ENCODE measurements around the gene HMGXB4. TPM values are rescaled to one million over a fixed set of nuclear protein-coding genes. Genes with fewer than 3 reads are reported as not detected.

HMGXB4 gene
- total and polyA plus RNA-seq, 2 donors = 8.8 to 9.5 TPM

DNA sequence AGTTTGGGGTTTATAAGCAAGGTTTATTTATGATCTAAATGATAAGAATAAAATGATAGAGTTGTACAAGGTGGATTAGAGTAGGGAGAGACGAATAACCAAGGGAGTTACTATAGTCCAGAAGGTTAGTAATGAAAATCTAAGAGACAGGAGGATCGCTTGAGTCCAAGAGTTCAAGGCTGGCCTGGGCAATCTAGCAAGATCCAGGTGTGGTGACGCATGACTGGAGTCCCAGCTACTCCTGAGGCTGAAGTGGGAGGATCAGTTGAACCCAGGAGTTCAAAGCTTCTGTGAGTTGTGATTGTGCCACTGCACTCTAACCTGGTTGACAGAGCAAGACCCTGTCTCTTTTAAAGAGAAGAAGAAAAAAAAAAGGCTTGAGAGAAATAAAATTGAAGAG lies 12.3 kb downstream of the HMGXB4 start:
- Histone ChIP-seq H3K27me3 (ENCODE audit: control insufficient read depth in 2 of 2, insufficient read depth in 1 of 2, low read length in 1 of 2) (no peaks in the 10 kb centered on the region), H3K36me3 (ENCODE audit: control insufficient read depth in 2 of 2, insufficient read depth in 2 of 2, low read length in 1 of 2) (peaks cover 43 to 62% of the 10 kb centered on the region in 2 donors), H3K4me1 (ENCODE audit: control insufficient read depth in 2 of 2, insufficient read depth in 2 of 2, low read length in 2 of 2) (no peaks in the 10 kb centered on the region), H3K9me3 (ENCODE audit: control insufficient read depth in 2 of 2, insufficient read depth in 1 of 2, low read length in 1 of 2) (no peaks in the 10 kb centered on the region), H3K4me3 (ENCODE audit: low read length in 2 of 2) (no peak overlapping the region), H3K27ac (ENCODE audit: low read depth in 1 of 2, low read length in 1 of 2) (no peak overlapping the region)
- WGBS = 99% methylated on average over 3 of the region's 3 CpGs
- no peak for DNase-seq (ENCODE audit: low read depth in 6 of 9, low spot score in 9 of 9)

DNA sequence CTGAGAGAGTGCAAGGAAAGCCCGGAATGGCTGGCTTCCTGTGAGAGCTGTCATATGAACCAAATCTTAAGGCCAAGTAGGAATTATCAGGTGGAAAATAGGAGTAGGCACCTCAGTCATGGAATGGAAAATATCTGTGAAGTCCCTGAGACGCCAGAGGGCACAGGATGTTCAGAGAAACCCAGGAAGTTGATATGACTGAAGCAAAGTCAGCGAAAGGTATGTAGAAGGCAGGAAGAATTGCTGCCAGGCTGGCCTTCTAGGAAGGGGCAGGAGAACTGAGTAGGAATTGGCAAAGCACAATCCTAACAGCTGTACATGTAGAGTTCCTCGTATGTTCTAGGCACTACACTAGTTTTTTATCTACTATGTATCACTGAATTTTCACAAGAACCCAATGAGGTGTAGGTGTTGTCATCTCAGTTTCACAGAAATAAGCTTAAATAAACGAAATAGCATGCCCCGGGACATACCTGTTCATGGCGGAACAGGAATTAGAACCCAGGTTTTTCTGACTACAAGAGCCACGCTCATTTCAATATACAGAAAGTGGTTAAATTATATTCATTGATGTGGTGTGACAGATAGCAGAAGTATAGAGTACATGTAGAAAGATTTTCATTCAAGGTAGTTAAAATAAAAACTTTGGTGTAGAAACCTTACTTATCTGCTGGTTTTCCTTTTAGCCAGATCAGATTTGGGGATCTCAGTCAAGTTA lies 17.0 kb downstream of the HMGXB4 start:
- Histone ChIP-seq H3K27me3 (ENCODE audit: control insufficient read depth in 2 of 2, insufficient read depth in 1 of 2, low read length in 1 of 2) (no peaks in the 10 kb centered on the region), H3K9me3 (ENCODE audit: control insufficient read depth in 2 of 2, insufficient read depth in 1 of 2, low read length in 1 of 2) (no peaks in the 10 kb centered on the region), H3K4me1 (ENCODE audit: control insufficient read depth in 2 of 2, insufficient read depth in 2 of 2, low read length in 2 of 2) (peaks cover 0 to 2% of the 10 kb centered on the region in 2 donors), H3K36me3 (ENCODE audit: control insufficient read depth in 2 of 2, insufficient read depth in 2 of 2, low read length in 1 of 2) (peaks cover 18 to 32% of the 10 kb centered on the region in 2 donors), H3K4me3 (ENCODE audit: low read length in 2 of 2) (no peak overlapping the region), H3K27ac (ENCODE audit: low read depth in 1 of 2, low read length in 1 of 2) (no peak overlapping the region)
- no peak for DNase-seq (ENCODE audit: low read depth in 6 of 9, low spot score in 9 of 9)
- 84% methylated on average over 8 of the region's 8 CpGs for WGBS

DNA sequence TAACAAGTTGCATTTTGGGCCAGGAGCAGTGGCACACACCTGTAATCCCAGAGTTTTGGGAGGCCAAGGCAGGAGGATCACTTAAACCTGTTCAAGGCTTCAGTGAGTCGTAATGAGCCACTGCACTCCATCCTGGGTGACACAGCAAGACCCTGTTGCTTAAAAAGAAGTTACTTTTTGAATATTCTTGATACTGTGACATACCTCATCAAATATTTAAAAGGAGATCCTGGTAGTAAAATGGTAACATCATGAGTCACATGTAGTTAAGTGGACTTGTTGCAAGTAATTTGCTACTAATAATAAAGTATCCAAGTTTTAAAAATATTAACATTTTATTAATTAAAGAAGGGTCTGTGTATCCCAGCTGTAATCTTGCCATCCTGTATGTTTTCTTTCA lies 18.3 kb downstream of the HMGXB4 start:
- no peak overlapping the region for H3K4me3 ChIP-seq (ENCODE audit: low read length in 2 of 2)
- H3K4me1 ChIP-seq (ENCODE audit: control insufficient read depth in 2 of 2, insufficient read depth in 2 of 2, low read length in 2 of 2) = peaks cover 0 to 2% of the 10 kb centered on the region in 2 donors
- 94% methylated on average over 1 of the region's 1 CpG for WGBS
- no peak for DNase-seq (ENCODE audit: low read depth in 6 of 9, low spot score in 9 of 9)
- H3K36me3 ChIP-seq (ENCODE audit: control insufficient read depth in 2 of 2, insufficient read depth in 2 of 2, low read length in 1 of 2) = peaks cover 8 to 35% of the 10 kb centered on the region in 2 donors
- no peaks in the 10 kb centered on the region for H3K27me3 ChIP-seq (ENCODE audit: control insufficient read depth in 2 of 2, insufficient read depth in 1 of 2, low read length in 1 of 2)
- H3K9me3 ChIP-seq (ENCODE audit: control insufficient read depth in 2 of 2, insufficient read depth in 1 of 2, low read length in 1 of 2) = no peaks in the 10 kb centered on the region
- H3K27ac ChIP-seq (ENCODE audit: low read depth in 1 of 2, low read length in 1 of 2) = no peak overlapping the region

DNA sequence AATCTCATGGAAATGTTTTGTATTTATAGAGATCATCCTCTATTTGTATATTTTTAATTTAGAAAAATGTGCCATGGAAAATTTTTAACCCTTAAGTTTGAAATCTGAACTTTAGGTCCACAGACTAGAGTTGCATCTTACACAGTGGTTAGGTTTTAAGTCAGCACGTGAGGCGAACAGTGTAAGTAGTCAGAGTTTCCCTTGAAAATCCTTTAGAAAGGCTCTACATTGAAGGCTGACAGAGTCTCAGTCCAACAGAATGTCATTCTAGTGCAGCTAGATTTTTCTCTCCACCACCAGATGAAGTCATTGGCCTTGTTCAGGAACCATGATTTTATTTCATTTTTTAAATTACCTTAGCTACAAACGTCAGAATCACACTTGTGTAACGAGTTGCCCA lies 18.7 kb downstream of the HMGXB4 start:
- no peak overlapping the region for H3K27ac ChIP-seq (ENCODE audit: low read depth in 1 of 2, low read length in 1 of 2)
- H3K9me3 ChIP-seq (ENCODE audit: control insufficient read depth in 2 of 2, insufficient read depth in 1 of 2, low read length in 1 of 2) = no peaks in the 10 kb centered on the region
- H3K4me1 ChIP-seq (ENCODE audit: control insufficient read depth in 2 of 2, insufficient read depth in 2 of 2, low read length in 2 of 2) = peaks cover 0 to 2% of the 10 kb centered on the region in 2 donors
- DNase-seq (ENCODE audit: low read depth in 6 of 9, low spot score in 9 of 9) = no peak
- H3K27me3 ChIP-seq (ENCODE audit: control insufficient read depth in 2 of 2, insufficient read depth in 1 of 2, low read length in 1 of 2) = no peaks in the 10 kb centered on the region
- WGBS = 97% methylated on average over 4 of the region's 4 CpGs
- H3K4me3 ChIP-seq (ENCODE audit: low read length in 2 of 2) = no peak overlapping the region
- H3K36me3 ChIP-seq (ENCODE audit: control insufficient read depth in 2 of 2, insufficient read depth in 2 of 2, low read length in 1 of 2) = peaks cover 8 to 32% of the 10 kb centered on the region in 2 donors

DNA sequence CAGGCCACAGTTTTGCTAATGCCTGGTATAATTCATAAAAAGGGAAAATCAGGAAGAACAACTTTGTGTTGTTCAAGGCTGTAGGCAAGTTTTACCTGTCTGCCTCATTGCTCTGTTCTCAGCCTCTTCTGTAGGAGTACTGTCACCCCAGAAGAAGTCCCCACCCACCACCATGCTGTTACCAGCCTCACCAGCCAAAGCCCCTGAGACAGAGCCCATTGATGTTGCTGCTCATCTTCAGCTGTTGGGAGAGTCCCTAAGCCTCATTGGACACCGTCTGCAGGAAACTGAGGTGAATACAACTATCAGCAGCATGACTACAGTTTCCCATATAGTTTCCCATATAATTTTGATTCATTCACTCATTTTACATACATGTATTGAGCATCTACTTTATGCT lies 30.8 kb downstream of the HMGXB4 start:
- DNase-seq (ENCODE audit: low read depth in 6 of 9, low spot score in 9 of 9) = no peak
- no peak overlapping the region for H3K27ac ChIP-seq (ENCODE audit: low read depth in 1 of 2, low read length in 1 of 2)
- H3K4me1 ChIP-seq (ENCODE audit: control insufficient read depth in 2 of 2, insufficient read depth in 2 of 2, low read length in 2 of 2) = no peaks in the 10 kb centered on the region
- no peaks in the 10 kb centered on the region for H3K9me3 ChIP-seq (ENCODE audit: control insufficient read depth in 2 of 2, insufficient read depth in 1 of 2, low read length in 1 of 2)
- H3K27me3 ChIP-seq (ENCODE audit: control insufficient read depth in 2 of 2, insufficient read depth in 1 of 2, low read length in 1 of 2) = no peaks in the 10 kb centered on the region
- 92% methylated on average over 1 of the region's 1 CpG for WGBS
- no peak overlapping the region for H3K4me3 ChIP-seq (ENCODE audit: low read length in 2 of 2)
- peaks cover 25 to 61% of the 10 kb centered on the region in 2 donors for H3K36me3 ChIP-seq (ENCODE audit: control insufficient read depth in 2 of 2, insufficient read depth in 2 of 2, low read length in 1 of 2)

DNA sequence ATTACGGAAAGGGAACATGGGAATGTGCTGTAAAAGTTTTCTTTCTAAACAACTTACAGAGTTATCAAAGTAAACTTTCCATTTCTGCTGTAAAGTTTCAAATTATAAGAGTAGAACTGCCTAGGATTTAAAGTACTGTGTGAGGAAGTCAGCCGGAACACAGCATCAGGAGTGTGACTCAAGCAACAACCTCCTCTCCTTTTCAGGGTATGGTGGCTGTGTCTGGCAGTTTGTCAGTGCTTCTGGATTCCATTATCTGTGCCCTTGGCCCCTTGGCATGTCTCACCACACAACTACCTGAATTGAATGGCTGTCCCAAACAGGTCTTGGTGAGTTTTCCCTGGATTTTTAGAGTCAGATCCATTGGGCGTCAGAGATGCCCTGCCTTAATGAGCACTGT lies 35.5 kb downstream of the HMGXB4 start:
- H3K36me3 ChIP-seq (ENCODE audit: control insufficient read depth in 2 of 2, insufficient read depth in 2 of 2, low read length in 1 of 2) = peaks cover 29 to 59% of the 10 kb centered on the region in 2 donors

DNA sequence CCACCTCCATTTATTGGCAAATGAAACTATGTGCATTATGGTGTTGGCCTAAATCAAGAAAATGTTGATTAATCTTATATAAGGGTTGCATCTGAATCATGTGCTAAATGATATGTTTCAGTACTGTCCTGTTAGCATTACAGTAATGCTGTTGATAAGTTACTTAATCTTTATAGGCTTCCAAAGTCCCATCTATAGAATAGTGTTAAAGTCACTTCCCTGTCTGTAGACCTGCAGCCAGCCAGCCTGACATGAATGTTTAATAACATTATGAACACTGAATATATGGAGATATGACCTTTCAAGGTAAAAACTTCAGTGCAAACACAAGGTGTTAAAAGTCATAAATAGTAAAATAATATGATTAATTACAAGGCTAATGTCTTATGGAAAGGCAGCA lies 38.8 kb downstream of the HMGXB4 start:
- no peak for DNase-seq (ENCODE audit: low read depth in 6 of 9, low spot score in 9 of 9)
- Histone ChIP-seq H3K27ac (ENCODE audit: low read depth in 1 of 2, low read length in 1 of 2) (no peak overlapping the region), H3K27me3 (ENCODE audit: control insufficient read depth in 2 of 2, insufficient read depth in 1 of 2, low read length in 1 of 2) (no peaks in the 10 kb centered on the region), H3K4me3 (ENCODE audit: low read length in 2 of 2) (no peak overlapping the region), H3K36me3 (ENCODE audit: control insufficient read depth in 2 of 2, insufficient read depth in 2 of 2, low read length in 1 of 2) (peaks cover 17 to 38% of the 10 kb centered on the region in 2 donors), H3K4me1 (ENCODE audit: control insufficient read depth in 2 of 2, insufficient read depth in 2 of 2, low read length in 2 of 2) (peaks cover 10 to 14% of the 10 kb centered on the region in 2 donors), H3K9me3 (ENCODE audit: control insufficient read depth in 2 of 2, insufficient read depth in 1 of 2, low read length in 1 of 2) (no peaks in the 10 kb centered on the region)

More for the DNA sequence above, 35.5 kb downstream of the HMGXB4 start:
- WGBS = 97% methylated on average over 3 of the region's 3 CpGs
- no peaks in the 10 kb centered on the region for H3K9me3 ChIP-seq (ENCODE audit: control insufficient read depth in 2 of 2, insufficient read depth in 1 of 2, low read length in 1 of 2)
- DNase-seq (ENCODE audit: low read depth in 6 of 9, low spot score in 9 of 9) = no peak
- no peaks in the 10 kb centered on the region for H3K27me3 ChIP-seq (ENCODE audit: control insufficient read depth in 2 of 2, insufficient read depth in 1 of 2, low read length in 1 of 2)
- no peak overlapping the region for H3K4me3 ChIP-seq (ENCODE audit: low read length in 2 of 2)
- no peaks in the 10 kb centered on the region for H3K4me1 ChIP-seq (ENCODE audit: control insufficient read depth in 2 of 2, insufficient read depth in 2 of 2, low read length in 2 of 2)
- H3K27ac ChIP-seq (ENCODE audit: low read depth in 1 of 2, low read length in 1 of 2) = no peak overlapping the region

DNA sequence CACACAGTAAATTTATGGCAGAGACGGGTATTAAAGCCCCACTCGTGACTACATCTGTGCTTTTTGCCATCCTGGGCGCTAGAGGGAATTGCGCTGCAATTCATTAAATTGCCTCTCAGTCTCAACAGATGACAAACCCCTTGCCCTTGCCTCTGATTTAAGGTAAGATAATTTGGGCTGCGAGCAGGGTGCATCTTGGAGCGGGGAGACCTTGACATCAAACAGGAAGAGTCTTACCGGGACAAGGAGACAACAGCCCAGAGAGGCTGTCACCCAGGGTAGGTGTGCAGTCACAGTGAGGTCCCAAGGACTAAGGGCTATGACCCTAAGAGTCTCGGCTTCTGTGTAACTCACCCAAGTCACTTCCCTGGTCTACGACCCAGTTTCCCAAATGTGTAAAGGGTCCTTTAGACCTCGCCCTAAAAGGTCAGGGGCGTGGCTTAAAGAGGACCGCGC lies 42.0 kb downstream of the HMGXB4 start:
- Histone ChIP-seq H3K4me3 (ENCODE audit: low read length in 2 of 2) (peak overlapping the region; percentile 72 to 90), H3K27me3 (ENCODE audit: control insufficient read depth in 2 of 2, insufficient read depth in 1 of 2, low read length in 1 of 2) (no peaks in the 10 kb centered on the region), H3K36me3 (ENCODE audit: control insufficient read depth in 2 of 2, insufficient read depth in 2 of 2, low read length in 1 of 2) (peaks cover 7 to 12% of the 10 kb centered on the region in 2 donors), H3K27ac (ENCODE audit: low read depth in 1 of 2, low read length in 1 of 2) (peak overlapping the region; percentile 77 to 98), H3K9me3 (ENCODE audit: control insufficient read depth in 2 of 2, insufficient read depth in 1 of 2, low read length in 1 of 2) (no peaks in the 10 kb centered on the region), H3K4me1 (ENCODE audit: control insufficient read depth in 2 of 2, insufficient read depth in 2 of 2, low read length in 2 of 2) (peaks cover 15 to 20% of the 10 kb centered on the region in 2 donors)
- peak in 2 of 9 donors; percentile 52 to 61 for DNase-seq (ENCODE audit: low read depth in 6 of 9, low spot score in 9 of 9)
- WGBS = 11% methylated on average over 13 of the region's 13 CpGs

DNA sequence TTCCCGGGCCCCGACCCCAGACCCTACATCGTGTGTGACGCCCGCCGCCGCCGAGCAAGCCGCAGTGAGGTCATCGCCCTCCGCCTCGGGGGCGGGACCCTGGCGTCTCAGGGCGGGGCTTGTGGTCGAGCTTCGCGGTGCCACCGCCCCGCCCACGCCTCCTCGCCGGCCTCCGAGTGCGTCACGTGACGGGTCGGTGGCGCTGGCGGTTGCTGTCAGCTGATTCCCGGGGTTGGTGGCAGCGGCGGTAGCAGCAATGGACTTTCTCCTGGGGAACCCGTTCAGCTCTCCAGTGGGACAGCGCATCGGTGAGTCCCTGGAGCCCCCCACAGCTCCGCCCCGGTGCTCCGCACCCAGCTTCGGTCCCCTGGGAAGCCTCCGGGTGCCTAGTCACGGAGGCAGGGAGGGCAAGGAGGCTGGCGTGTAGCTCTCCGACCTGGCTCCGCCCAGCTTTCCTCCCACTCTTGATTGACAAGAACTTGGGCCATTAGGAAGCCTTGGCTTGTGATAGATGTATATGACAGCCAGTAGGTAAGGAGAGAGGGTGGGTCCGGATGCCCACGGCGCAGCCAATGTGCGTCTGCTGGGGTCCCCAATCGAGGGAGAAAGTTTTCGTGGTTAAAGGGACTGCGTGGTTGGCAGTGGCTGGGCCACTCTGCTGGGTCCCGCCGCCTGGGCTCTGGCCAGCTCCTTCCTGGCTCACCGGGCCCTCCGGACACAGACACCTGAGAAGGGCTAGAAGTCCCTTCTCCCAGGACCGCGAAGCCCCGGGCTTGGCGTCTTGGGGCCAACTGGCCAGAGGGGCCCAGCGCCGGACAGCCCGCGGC lies 42.6 kb downstream of the HMGXB4 start, which contains the start of gene TOM1:
TSS of gene TOM1 (plus strand) at position 222 of the 827 bp plus-strand sequence. CDS start at position 257, 35 bp downstream.
- Histone ChIP-seq H3K4me1 (ENCODE audit: control insufficient read depth in 2 of 2, insufficient read depth in 2 of 2, low read length in 2 of 2) (peaks cover 15 to 20% of the 10 kb centered on the region in 2 donors), H3K27me3 (ENCODE audit: control insufficient read depth in 2 of 2, insufficient read depth in 1 of 2, low read length in 1 of 2) (no peaks in the 10 kb centered on the region), H3K36me3 (ENCODE audit: control insufficient read depth in 2 of 2, insufficient read depth in 2 of 2, low read length in 1 of 2) (peaks cover 6 to 10% of the 10 kb centered on the region in 2 donors), H3K9me3 (ENCODE audit: control insufficient read depth in 2 of 2, insufficient read depth in 1 of 2, low read length in 1 of 2) (no peaks in the 10 kb centered on the region), H3K4me3 (ENCODE audit: low read length in 2 of 2) (peak within 1 kb of the TSS; percentile 72 to 90), H3K27ac (ENCODE audit: low read depth in 1 of 2, low read length in 1 of 2) (peak within 1 kb of the TSS; percentile 96 to 98)
- DNase-seq (ENCODE audit: low read depth in 6 of 9, low spot score in 9 of 9) = peak; percentile 98 to 100 (median 99)
- under 1% methylated on average over 64 of the region's 64 CpGs for WGBS
